ENCODE data around the gene UBR4.
A peak's percentile ranks its signal among the peaks of the same experiment; 100 is the strongest.

The UBR4 gene

DNA sequence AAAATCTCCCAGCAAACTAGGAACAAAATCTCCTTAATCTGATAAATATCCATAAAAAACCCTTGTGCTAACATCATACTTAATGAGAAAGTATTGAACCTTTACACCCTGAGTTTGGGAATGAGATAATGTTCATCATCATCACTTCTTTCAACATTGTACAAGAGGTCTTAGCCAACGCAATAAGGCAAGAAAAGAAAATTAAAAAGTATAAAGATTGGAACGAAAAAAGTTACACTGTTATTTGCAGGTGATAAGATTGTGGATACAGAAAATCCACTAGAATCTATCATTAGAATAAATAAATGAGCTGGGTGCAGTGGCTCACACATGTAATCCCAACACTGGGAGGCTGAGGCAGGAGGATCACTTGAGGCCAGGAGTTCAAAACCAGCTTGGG, 76.7 kb downstream of the UBR4 start:
- DNase-seq = no peak

DNA sequence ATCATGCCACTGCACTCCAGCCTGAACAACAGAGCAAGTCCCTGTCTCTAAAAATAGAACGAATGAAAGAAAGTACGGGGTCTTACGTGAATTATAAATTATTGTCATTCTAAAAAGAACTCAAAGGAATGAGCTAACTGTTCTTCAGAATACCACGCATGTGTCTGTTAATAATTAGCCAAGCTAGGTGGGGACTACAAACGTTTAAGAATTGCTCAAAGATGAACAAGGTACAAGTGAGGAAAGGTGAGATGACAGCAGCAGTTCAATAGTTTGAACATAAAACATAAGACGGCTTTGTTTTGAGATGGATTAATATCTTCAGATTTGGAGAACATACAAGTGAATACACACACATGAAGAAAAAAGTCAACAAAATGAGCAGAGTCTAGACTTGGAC, 79.6 kb downstream of the UBR4 start:
- no peak for DNase-seq

DNA sequence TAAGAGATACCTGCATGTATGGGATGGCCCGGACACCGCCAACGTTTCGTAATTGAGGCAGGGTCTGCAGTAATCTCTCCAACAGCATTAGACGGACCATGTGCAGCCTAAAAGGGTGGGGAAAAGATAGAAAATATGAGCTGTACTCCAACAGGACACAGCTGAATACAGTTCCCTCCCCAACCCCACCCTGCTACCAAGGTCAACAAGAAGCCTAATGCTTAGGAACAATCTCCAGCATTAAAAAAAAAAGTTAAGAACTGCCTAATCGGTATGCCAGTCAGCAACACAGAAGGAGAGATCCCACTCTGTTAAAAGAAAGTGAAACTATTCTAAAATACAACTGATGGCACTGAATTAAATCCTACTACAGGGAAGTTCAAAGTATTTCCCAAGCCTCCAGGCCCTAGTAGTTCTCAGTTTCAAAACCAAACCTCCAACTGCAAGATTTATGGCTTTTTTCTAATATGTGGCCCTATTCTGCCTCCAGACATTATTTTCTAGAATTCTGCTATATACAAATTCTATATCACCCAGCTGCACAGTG, 81.0 kb downstream of the UBR4 start:
- no peak for DNase-seq

DNA sequence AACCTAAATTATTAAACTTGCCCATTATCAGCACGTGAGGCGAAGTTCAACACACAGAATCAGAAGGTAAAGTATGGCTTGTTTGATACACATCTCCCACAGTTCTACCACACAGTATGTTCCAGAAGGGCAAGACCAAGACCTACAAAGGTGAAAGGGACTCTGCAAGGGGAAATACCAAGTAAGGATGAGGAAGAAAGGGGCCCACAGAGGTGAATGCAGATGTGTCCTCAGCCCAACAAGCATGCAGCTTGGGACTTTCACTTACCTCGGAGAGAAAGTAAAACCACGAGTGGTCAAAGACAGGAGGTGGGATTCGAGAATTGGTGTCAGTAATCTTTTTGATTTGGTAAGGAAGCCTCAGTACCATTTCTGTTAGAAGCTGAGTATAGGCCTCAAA, 85.8 kb downstream of the UBR4 start:
- no peak for DNase-seq

DNA sequence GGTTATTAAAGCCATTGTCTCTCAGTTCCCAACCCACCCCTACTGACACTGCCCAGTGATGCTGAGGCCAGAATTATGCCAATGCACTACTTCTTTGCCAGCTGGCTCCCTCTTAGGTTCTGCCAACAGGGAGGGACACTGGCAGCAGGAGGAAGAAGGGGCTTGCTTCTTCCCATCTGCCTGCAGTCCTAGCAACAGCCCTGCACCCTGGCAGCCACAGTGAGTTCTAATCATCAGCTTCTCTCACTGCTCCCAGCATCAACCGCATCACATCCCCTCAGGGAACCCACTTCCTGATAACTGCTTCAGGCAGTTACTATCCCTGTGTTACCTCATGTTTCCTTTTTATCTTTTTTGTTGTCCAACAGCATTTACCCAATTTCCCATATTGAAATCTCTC, 86.2 kb downstream of the UBR4 start:
- DNase-seq = peak; percentile 34

DNA sequence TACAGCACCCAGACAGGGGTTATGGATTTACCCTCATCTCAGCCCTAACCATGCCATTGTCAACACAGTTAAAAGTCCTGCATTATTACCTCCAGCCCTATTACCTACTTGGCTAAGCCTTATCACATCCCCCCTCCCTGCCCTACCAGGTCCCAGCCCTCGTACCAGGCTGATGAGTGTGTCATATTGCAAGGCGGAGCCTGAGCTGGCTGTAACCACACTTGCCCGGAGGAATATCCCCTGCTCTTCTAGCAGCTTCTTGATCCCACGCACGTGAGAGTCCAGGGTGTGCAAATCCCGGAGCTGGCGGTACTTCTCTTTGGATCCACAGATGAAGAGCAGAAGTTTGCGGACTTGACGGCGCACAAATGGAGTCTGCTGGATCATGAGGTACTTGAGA, 87.4 kb downstream of the UBR4 start:
- no peak for DNase-seq

DNA sequence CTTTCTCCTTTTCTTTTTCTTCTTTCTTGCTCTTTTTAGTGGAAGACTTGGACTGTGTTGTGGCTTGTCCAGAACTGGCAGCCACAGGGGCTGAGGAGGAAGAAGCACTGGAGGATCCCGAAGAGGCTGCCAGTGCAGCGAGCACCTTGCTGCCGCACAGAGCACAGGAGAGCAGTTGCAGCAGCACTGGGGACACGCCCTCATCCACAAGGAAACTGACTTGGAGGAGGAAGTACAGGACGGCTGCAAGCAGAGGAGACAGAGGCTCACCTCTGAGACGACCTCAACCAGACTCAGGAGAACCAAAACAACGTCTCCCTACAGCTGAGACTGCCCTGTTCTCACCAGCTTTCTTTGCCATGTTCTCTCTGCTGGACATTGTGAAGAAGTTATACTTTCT, 88.9 kb downstream of the UBR4 start:
- no peak for DNase-seq

DNA sequence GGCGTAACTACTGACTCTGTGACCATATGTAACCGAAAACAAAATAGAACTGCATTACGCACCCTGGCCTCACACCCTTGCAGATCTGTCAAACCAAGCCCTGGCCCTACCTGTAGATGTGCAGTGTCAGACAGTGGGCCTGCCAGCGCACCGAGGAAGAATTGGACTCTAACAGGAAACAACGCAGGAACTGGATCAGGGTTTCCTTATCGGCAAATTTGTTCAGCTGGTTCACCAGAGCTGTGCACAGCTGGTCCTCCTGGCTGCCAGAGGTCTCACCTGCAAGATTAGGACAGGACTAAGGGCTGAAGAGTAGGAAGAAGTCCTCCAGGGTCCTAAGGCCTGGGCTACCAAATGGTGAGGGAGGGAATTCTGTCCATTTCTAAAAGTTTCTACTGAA, 90.0 kb downstream of the UBR4 start:
- no peak for DNase-seq

DNA sequence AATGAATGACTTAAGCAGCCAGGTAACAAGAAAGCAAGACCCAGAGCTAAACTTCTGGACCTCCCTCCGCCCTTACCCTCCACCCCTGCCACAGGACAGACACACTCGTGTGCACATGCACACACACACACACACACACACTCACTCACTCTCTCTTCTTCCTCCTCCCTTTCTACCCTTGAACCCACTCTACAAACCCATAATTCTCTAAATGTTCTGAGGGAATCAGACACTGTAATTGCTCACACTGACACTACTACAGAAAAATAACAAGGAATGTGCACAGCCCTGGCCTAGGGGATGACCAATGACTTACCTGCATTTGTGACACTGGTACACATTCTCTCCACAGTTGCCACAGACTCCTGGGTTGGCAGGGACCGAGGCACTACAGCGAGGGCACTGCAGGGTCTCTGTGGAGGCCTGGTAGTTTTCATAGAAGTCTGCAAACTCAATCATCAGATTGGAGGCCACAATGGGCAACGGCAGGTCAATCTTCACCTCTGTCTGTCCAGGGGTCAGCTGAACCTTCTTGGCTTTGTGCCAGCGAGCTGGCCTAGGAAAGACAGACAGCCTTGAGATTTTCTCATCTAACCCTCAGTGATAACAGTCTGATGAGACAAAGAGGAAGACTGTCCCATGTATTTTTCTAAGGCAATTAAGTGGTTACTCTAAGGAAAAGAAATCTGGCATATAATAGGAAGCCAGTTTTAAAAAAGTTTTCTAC, 94.8 kb downstream of the UBR4 start:
- DNase-seq = no peak

DNA sequence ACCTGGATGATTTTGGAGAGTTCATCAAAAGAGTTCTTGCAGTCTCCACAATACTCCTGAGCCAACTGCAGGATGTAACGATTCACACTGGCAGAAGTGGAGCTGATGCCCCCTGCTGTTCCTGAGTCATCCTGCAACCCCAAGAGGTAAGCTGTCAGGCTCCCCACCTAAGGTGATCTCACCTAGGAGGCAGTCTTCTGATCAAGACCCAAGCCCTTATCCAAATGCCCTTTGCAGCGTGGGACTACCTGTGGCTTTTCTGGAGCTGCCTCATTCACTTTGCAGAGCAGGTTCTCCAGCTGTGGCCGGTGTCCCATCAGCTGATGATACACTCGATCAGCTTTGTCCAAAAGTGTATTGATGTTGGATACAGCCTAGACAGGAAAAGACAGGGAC, 96.4 kb downstream of the UBR4 start:
- DNase-seq = no peak

DNA sequence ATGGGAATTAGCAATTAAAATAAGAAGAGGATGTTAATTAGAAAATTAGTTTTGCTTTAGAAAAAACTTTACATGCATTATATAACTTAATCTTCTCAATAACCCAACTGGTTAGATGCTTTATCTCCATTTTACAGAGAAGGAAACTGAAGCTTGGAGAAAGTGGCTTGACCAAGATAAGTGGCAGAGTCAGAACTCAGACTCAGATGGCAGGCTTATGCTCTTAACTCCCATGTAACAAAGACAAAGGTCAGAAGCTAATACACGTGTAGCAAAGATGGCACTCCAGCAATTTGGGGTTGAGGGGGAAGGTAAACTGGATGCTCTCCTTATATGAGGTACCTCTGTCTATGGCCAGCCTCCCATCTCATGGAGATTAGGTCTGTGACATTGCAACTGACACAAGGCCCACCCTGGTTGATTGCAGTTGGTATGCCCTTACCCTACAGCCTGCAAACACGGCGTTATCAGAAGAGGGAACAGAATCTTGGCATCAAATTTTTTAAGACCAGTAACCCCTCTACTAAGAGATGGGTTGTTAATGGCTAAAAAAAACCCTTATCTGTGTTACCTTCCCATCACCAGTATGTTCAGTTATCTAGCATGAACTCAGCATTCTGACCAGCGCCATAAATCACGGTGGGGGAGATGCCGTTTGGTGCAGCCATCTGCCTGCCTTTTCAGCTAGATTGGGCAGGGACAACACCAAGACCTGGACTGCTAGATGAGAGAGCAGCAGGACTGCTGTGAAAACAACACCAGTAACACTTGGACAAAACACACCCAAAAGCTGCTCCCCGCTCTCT, 97.0 kb downstream of the UBR4 start:
- no peak for DNase-seq

DNA sequence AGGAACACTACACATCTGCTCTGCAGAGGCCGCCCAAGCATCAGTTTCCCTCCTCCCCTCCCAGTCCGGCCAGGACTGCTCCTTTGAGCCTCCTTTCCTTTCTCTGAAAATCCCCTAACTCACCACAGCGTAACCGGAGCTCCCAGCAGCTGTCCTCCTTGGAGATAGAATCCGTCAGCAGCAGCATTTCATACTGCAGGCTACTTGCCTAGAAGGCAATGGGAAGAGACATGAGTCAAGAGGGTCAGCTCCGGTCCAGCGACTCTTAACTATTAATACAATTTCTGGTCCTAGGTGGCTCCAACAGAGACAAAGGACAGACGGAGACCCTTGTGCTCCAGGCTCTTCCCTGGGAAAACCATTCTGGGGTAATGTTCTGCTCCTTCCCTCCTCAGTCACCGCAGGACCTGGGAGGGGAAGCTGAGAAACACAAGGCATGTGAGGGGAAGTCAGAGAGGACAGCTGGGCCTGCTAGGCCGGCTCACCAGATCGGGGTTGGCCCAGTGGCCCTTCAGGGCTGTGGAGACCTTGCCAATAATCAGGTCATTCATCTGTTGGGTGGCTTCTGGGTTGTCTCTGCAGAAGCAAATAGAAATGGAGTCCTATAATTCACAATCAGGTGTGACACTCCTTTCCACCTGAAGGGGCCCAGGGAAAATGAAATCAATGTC, 99.7 kb downstream of the UBR4 start:
- no peak for DNase-seq

DNA sequence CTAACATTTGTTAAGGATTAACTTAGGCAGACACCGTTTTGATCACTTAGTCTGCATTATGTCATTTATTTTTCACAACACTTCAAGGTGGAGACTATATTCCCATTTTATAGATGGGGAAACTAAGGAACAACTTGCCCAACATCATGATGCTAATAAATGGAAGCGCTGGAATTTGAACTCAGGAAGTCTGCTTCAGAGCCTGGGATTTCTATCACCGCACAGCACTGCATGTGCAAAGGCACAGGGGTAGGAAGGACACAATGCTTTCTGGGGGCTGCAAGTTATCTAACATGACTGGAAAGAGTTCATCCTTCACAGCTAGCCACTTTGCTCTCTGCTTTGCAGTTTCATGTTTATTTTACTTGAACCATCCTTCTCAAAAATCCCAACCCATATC, 100.5 kb downstream of the UBR4 start:
- DNase-seq = no peak

DNA sequence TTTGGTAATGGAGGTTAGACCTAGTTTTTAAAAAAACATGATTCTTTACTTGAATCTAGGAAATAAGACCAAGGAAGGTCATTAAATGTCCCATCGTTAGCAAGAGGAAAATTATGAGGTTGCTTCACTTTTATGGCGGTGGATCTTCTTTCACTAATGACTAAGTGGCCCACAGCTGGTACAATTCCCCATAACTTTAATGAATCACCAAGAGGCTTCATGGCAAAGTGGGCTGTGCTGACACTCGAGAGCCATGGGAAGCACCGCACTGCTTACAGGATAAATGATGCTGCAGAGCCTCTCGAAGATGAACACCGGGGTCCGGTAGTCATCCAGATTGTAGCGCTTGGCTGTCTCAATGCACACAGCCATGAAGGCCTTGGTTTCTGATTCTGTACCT, 108.8 kb downstream of the UBR4 start:
- no peak for DNase-seq

DNA sequence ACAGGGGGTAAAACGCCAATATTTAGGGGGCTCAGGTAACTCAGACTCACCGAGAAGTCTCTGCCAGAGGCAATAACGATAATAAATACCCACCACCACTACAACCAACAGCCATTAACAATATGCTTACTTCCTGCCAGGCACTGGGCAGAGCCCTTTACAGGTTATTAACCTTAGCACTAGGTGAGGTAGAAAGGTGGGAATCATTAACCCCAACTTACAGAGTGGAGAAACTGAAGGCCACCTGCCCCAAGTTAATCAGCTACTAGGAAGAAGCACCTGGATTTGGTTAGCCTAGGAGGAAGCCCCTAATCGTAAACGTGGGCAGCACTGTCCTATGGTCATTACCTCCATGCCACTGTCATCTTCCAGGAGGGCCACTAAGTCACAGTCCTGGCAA, 110.0 kb downstream of the UBR4 start:
- DNase-seq = no peak

DNA sequence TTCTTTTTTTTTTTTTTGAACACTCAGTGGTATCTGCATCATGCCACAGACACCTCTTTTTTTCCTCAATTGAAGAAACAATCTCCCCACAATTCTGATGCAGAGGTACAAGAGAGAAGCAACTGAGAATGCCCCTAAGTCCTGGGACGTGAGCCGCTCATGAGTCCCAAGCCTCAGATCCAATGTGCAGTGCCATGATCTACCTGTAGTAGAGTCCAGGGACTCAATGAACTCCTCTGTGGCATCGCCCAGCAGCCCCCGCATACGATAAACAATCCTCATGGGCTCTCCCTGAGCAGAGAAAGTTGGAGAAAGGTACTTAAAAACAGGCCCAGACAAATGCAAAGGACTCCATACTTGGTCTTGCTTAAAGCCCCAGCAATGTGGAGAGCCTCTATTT, 113.1 kb downstream of the UBR4 start:
- DNase-seq = no peak

DNA sequence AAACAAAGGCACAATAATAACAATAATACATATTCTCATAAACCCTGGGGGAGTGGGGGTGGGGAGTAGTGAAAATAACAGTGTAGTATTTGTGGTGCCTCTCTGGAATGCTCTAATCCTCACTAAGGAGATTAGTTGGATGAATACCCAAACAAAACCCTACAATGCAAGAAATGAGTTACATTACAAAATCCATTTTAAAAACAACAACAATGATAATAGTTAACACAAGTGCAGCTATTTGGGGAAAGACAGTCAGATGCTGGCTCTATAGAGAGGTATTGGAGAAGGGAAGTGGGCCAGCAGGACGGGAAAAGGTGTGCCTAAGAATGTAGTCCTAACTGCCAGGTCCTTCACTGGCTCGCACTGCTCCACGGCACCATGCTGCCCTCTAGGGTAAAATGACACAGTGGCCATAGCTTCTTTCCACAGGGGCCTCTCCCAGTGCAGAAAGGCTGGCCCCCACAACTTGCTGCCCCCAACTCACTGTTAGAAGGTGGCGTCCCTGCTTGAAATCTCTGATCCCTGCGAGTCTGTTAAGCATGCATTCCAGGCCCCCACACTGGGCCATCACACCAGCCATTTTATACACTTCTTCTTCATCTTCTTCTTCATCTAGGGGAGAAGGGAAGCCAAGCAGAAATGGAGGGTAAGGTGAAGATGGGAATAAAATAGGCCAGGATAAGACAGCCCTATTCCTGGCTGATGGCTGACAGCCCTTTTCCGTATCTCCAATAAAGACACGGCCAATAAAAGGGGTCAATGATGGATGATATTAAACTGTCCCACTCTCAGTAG, 113.8 kb downstream of the UBR4 start:
- DNase-seq = no peak

DNA sequence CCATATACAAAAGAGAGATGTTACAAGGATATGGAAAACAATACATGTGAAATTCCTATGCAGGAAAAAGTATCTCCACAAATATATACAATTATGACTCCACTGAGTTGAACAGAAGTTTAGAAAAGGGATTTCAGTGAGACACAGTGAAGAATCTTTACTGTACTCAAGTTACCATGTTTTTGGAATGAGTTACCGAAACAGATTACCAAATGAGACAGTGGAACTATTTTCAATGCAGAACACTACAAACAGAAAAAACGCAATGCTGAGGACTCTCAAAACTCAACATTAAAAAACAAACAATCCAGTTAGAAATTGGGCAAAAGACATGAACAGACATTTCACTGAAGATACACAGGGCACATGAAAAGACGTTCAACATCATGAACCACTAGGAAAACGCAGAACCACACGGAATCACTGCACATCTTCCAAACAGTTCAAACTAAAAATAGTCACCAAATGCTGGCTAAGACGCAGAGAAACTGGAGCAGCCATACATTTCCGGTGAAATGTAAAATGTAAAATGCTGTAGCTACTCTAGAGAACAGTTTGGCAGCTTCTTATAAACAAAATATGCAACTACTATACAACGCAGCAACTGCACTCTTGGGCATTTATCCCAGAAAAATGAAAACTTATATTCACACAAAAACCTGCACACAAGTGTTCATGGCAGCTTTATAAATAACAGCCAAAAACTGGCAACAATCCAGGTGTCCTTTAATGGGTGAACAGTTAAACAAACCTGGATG, 118.7 kb downstream of the UBR4 start:
- DNase-seq = no peak

DNA sequence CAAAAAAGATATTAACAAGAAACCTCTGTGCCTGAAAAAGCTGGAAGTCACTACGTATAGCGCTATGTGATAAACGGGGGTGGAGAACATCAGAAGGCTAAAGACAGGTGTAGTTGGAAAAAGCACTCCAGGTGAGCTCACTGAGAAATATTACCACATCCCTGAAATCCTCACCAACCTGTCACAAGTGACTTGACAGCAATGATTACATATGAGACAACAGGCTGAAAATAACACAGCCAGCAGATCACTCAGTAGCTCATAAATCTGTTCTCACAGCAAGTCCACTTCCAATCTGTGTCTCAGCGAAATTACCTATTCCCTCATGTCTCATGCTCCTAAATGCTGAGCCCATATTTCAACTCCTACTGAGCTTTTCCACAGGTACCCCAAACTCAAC, 120.5 kb downstream of the UBR4 start:
- DNase-seq = no peak

DNA sequence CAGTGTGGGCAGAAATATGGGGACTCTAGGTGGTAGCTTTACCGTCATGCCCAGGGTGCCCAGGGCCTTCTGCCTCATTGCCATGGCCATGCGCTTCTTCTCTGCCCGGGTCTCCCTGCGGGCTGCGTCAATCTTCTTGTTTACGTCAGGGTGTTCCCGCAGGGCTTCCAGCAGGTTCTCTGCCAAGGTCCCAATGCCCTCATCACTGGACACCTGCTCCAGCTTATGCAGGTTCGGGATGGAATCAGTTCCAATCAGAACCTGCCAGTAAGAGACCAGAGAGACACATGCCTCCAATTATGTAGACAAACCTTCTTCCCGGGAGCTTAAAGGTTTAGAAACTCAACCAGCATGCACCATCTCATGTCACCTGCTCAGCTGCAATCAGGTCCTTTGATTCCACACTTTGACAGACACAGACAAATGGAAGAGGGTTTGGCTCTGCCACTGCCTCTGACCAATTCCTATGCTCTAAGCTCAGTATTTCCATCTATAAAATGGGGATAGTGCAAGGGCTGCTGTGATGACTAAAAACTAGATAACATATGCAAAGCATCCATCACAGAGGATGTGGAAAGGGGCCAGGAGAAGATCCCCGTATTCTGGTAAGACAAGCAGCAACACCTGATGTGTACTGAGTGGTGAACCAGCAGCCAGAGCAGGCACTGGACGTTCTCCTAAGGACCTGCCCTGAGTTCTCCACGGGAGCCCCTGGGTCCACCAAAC, 121.2 kb downstream of the UBR4 start:
- DNase-seq = no peak
